Measurements from ENCODE around the gene TRMT112.

TRMT112 gene

GRCh38 chr11:64269540-64270220 is 47.7 kb downstream of the TRMT112 start:
- Histone ChIP-seq H3K27me3 (ENCODE audit: control insufficient read depth in 1 of 2, insufficient read depth in 2 of 2, low read length in 2 of 2) (no peaks in the 10 kb centered on the region), H3K9me3 (ENCODE audit: control insufficient read depth in 1 of 2, low read length in 2 of 2) (no peaks in the 10 kb centered on the region), H3K9ac (ENCODE audit: low read depth in 1 of 2, low read length in 2 of 2) (peak overlapping the region; percentile 78 to 83), H3K27ac (ENCODE audit: low read depth, low read length) (peak overlapping the region; percentile 95), H3K36me3 (ENCODE audit: control insufficient read depth in 1 of 2, insufficient read depth in 2 of 2, low read length in 2 of 2) (peaks cover 22 to 23% of the 10 kb centered on the region in 2 donors), H3K4me1 (ENCODE audit: control insufficient read depth in 1 of 2, insufficient read depth in 2 of 2, low read length in 2 of 2) (peaks cover 46 to 52% of the 10 kb centered on the region in 2 donors), H3K4me3 (ENCODE audit: low read depth in 1 of 2, low read length in 2 of 2) (peak overlapping the region; percentile 71 to 87)

GRCh38 chr11:64268893-64269539 is 48.3 kb downstream of the TRMT112 start:
- Histone ChIP-seq H3K4me1 (ENCODE audit: control insufficient read depth in 1 of 2, insufficient read depth in 2 of 2, low read length in 2 of 2) (peaks cover 49 to 52% of the 10 kb centered on the region in 2 donors), H3K27ac (ENCODE audit: low read depth, low read length) (peak overlapping the region; percentile 92)

GRCh38 chr11:64268025-64268892 is 49.1 kb downstream of the TRMT112 start:
- H3K4me1 ChIP-seq (ENCODE audit: control insufficient read depth in 1 of 2, insufficient read depth in 2 of 2, low read length in 2 of 2) = peaks cover 49 to 52% of the 10 kb centered on the region in 2 donors

More at GRCh38 chr11:64268893-64269539, 48.3 kb downstream of the TRMT112 start:
- Histone ChIP-seq H3K27me3 (ENCODE audit: control insufficient read depth in 1 of 2, insufficient read depth in 2 of 2, low read length in 2 of 2) (no peaks in the 10 kb centered on the region), H3K4me3 (ENCODE audit: low read depth in 1 of 2, low read length in 2 of 2) (peak overlapping the region; percentile 71 to 77), H3K9ac (ENCODE audit: low read depth in 1 of 2, low read length in 2 of 2) (peak overlapping the region; percentile 67 to 83), H3K9me3 (ENCODE audit: control insufficient read depth in 1 of 2, low read length in 2 of 2) (no peaks in the 10 kb centered on the region), H3K36me3 (ENCODE audit: control insufficient read depth in 1 of 2, insufficient read depth in 2 of 2, low read length in 2 of 2) (peaks cover 29 to 30% of the 10 kb centered on the region in 2 donors)

GRCh38 chr11:64267207-64267945 is 50.0 kb downstream of the TRMT112 start:
- H3K36me3 ChIP-seq (ENCODE audit: control insufficient read depth in 1 of 2, insufficient read depth in 2 of 2, low read length in 2 of 2) = peaks cover 41 to 46% of the 10 kb centered on the region in 2 donors
- no peaks in the 10 kb centered on the region for H3K9me3 ChIP-seq (ENCODE audit: control insufficient read depth in 1 of 2, low read length in 2 of 2)
- H3K4me1 ChIP-seq (ENCODE audit: control insufficient read depth in 1 of 2, insufficient read depth in 2 of 2, low read length in 2 of 2) = peaks cover 46 to 47% of the 10 kb centered on the region in 2 donors
- peak overlapping the region; percentile 67 to 83 for H3K9ac ChIP-seq (ENCODE audit: low read depth in 1 of 2, low read length in 2 of 2)
- no peak overlapping the region for H3K27ac ChIP-seq (ENCODE audit: low read depth, low read length)
- no peak overlapping the region for H3K4me3 ChIP-seq (ENCODE audit: low read depth in 1 of 2, low read length in 2 of 2)
- H3K27me3 ChIP-seq (ENCODE audit: control insufficient read depth in 1 of 2, insufficient read depth in 2 of 2, low read length in 2 of 2) = no peaks in the 10 kb centered on the region

More at GRCh38 chr11:64268025-64268892, 49.1 kb downstream of the TRMT112 start:
- Histone ChIP-seq H3K9me3 (ENCODE audit: control insufficient read depth in 1 of 2, low read length in 2 of 2) (no peaks in the 10 kb centered on the region), H3K4me3 (ENCODE audit: low read depth in 1 of 2, low read length in 2 of 2) (peak overlapping the region; percentile 71 to 77), H3K27me3 (ENCODE audit: control insufficient read depth in 1 of 2, insufficient read depth in 2 of 2, low read length in 2 of 2) (no peaks in the 10 kb centered on the region), H3K36me3 (ENCODE audit: control insufficient read depth in 1 of 2, insufficient read depth in 2 of 2, low read length in 2 of 2) (peaks cover 35 to 37% of the 10 kb centered on the region in 2 donors), H3K9ac (ENCODE audit: low read depth in 1 of 2, low read length in 2 of 2) (peak overlapping the region; percentile 67 to 83), H3K27ac (ENCODE audit: low read depth, low read length) (peak overlapping the region; percentile 92)
